H9 (cell line): Measurements from ENCODE around the gene SFXN5. TPM values are rescaled to one million over a fixed set of nuclear protein-coding genes. Genes with fewer than 3 reads are reported as not detected.

Source experiments
- DNase-seq: peaks from one replicate; pipeline ENCODE4 v3.0.0-alpha.2; 2017
- H2AFZ ChIP-seq: one replicate; pipeline ENCODE4 v1.6.1; 2013; ENCODE audit warnings: mild to moderate bottlenecking, low read length, control low read depth, moderate library complexity
- H2AK5ac ChIP-seq: 2 replicates; pipeline ENCODE4 v1.6.1; 2013; ENCODE audit warnings: low read length, control low read depth, mixed read lengths; ENCODE audit not compliant: insufficient read length
- H2BK120ac ChIP-seq: one replicate; pipeline ENCODE4 v1.6.1; 2013; ENCODE audit warnings: low read depth, mild to moderate bottlenecking, low read length, control low read depth, inconsistent platforms; ENCODE audit not compliant: poor library complexity, severe bottlenecking
- H2BK12ac ChIP-seq: 2 replicates; pipeline ENCODE4 v1.6.1; 2013; ENCODE audit warnings: low read length, control low read depth, mixed read lengths, low read depth; ENCODE audit not compliant: insufficient read length
- H2BK15ac ChIP-seq: 2 replicates; pipeline ENCODE4 v1.6.1; 2013; ENCODE audit warnings: low read depth, low read length, control low read depth
- H2BK20ac ChIP-seq: one replicate; pipeline ENCODE4 v1.6.1; 2013; ENCODE audit warnings: low read depth, mild to moderate bottlenecking, low read length, control low read depth, inconsistent platforms; ENCODE audit not compliant: poor library complexity, severe bottlenecking
- H2BK5ac ChIP-seq: 2 replicates; pipeline ENCODE4 v1.6.1; 2013; ENCODE audit warnings: low read length, control low read depth, mixed read lengths; ENCODE audit not compliant: insufficient read length
- H3K14ac ChIP-seq: 2 replicates; pipeline ENCODE4 v1.6.1; 2013; ENCODE audit warnings: low read length, control low read depth; ENCODE audit not compliant: insufficient read depth
- H3K18ac ChIP-seq: 2 replicates; pipeline ENCODE4 v1.6.1; 2013; ENCODE audit warnings: low read depth, mild to moderate bottlenecking, mixed read lengths, low read length, control low read depth; ENCODE audit not compliant: insufficient read length
- H3K23ac ChIP-seq: 2 replicates; pipeline ENCODE4 v1.6.1; 2013; ENCODE audit warnings: low read length, control low read depth, mixed read lengths, low read depth; ENCODE audit not compliant: insufficient read length
- H3K23me2 ChIP-seq: 2 replicates; pipeline ENCODE4 v1.6.1; 2013; ENCODE audit warnings: low read depth, mild to moderate bottlenecking, mixed read lengths, low read length, control low read depth; ENCODE audit not compliant: insufficient read length, poor library complexity, severe bottlenecking
- H3K27ac ChIP-seq: 2 replicates; pipeline ENCODE4 v1.5.1; 2013; ENCODE audit warnings: low read length, control low read depth, mixed read lengths, low read depth; ENCODE audit not compliant: insufficient read length
- H3K27me3 ChIP-seq: 2 replicates; pipeline ENCODE4 v1.6.1; 2013; ENCODE audit warnings: low read length, control low read depth, inconsistent platforms; ENCODE audit not compliant: insufficient read depth
- H3K4ac ChIP-seq: 2 replicates; pipeline ENCODE4 v1.6.1; 2013; ENCODE audit warnings: low read depth, mild to moderate bottlenecking, control low read depth, inconsistent platforms, low read length, moderate library complexity
- H3K4me1 ChIP-seq: 2 replicates; pipeline ENCODE4 v1.6.1; 2013; ENCODE audit warnings: low read length, control low read depth, inconsistent platforms; ENCODE audit not compliant: insufficient read depth
- H3K4me2 ChIP-seq: 2 replicates; pipeline ENCODE4 v1.6.1; 2013; ENCODE audit warnings: low read length, control low read depth, mixed read lengths; ENCODE audit not compliant: insufficient read length, insufficient read depth
- H3K56ac ChIP-seq: 2 replicates; pipeline ENCODE4 v1.6.1; 2013; ENCODE audit warnings: low read depth, mild to moderate bottlenecking, mixed read lengths, low read length, control low read depth; ENCODE audit not compliant: insufficient read length
- H3K79me1 ChIP-seq: 2 replicates; pipeline ENCODE4 v1.6.1; 2013; ENCODE audit warnings: low read depth, mild to moderate bottlenecking, moderate library complexity, low read length, control low read depth, inconsistent platforms; ENCODE audit not compliant: insufficient read depth, poor library complexity, severe bottlenecking
- H3K79me2 ChIP-seq: 2 replicates; pipeline ENCODE4 v1.6.1; 2013; ENCODE audit warnings: low read length, control low read depth, inconsistent platforms; ENCODE audit not compliant: insufficient read depth
- H3K9ac ChIP-seq: 2 replicates; pipeline ENCODE4 v1.6.1; 2013; ENCODE audit warnings: low read length, control low read depth, mixed read lengths; ENCODE audit not compliant: insufficient read length; ENCODE audit errors: extremely low read depth
- H3K9me3 ChIP-seq: one replicate; pipeline ENCODE4 v1.6.1; 2013; ENCODE audit warnings: low read depth, low read length, inconsistent platforms; ENCODE audit not compliant: control insufficient read depth
- H3T11ph ChIP-seq: one replicate; pipeline ENCODE4 v1.6.1; 2013; ENCODE audit warnings: mild to moderate bottlenecking, low read length, control low read depth, inconsistent platforms
- H4K20me1 ChIP-seq: one replicate; pipeline ENCODE4 v1.6.1; 2013; ENCODE audit not compliant: control insufficient read depth, insufficient read length, insufficient read depth
- H4K5ac ChIP-seq: 2 replicates; pipeline ENCODE4 v1.6.1; 2013; ENCODE audit warnings: low read depth, mild to moderate bottlenecking, mixed read lengths, low read length, control low read depth; ENCODE audit not compliant: insufficient read length
- H4K8ac ChIP-seq: replicated peaks from 2 replicates; pipeline ENCODE4 v1.6.1; 2013; ENCODE audit warnings: low read length, control low read depth, mixed read lengths, low read depth; ENCODE audit not compliant: insufficient read length
- H4K91ac ChIP-seq: 2 replicates; pipeline ENCODE4 v1.6.1; 2013; ENCODE audit warnings: low read depth, mild to moderate bottlenecking, moderate library complexity, mixed read lengths, low read length, control low read depth; ENCODE audit not compliant: insufficient read length
- H3K27ac Mint-ChIP-seq, 3 experiments: 2 replicates in 2 of 3; 3 replicates in 1 of 3; pipeline ENCODE4 v1.8.0; 2020 to 2021; ENCODE audit warnings: mixed read lengths in 3 of 3, mild to moderate bottlenecking in 1 of 3, moderate library complexity in 1 of 3
- H3K27me3 Mint-ChIP-seq: 2 replicates; pipeline ENCODE4 v1.8.0; 2021; ENCODE audit warnings: low read depth, mild to moderate bottlenecking, moderate library complexity, mixed read lengths
- H3K36me3 Mint-ChIP-seq, 3 experiments: 2 replicates in 2 of 3; 3 replicates in 1 of 3; pipeline ENCODE4 v1.8.0; 2020 to 2021; ENCODE audit warnings: low read depth in 3 of 3, mixed read lengths in 3 of 3; ENCODE audit not compliant: insufficient read depth in 1 of 3
- H3K4me1 Mint-ChIP-seq, 2 experiments: 2 replicates each; pipeline ENCODE4 v1.8.0; 2020; ENCODE audit warnings: mixed read lengths in 2 of 2
- H3K4me3 Mint-ChIP-seq, 2 experiments: 2 replicates in 1 of 2; 3 replicates in 1 of 2; pipeline ENCODE4 v1.8.0; 2020 to 2021; ENCODE audit warnings: mild to moderate bottlenecking in 2 of 2, mixed read lengths in 2 of 2, moderate library complexity in 1 of 2
- H3K9me3 Mint-ChIP-seq, 2 experiments: 2 replicates in 1 of 2; 3 replicates in 1 of 2; pipeline ENCODE4 v1.8.0; 2020; ENCODE audit warnings: mild to moderate bottlenecking in 2 of 2, mixed read lengths in 2 of 2, moderate library complexity in 1 of 2
- CTCF ChIP-seq: fragments of 200-600 bp; sonication (generic); conservative IDR thresholded peaks from 3 replicates; pipeline ENCODE4 v1.8.0; 2021; ENCODE audit warnings: antibody characterized with exemption, mild to moderate bottlenecking
- WGBS: extraction: QIAGEN DNeasy Blood & Tissue Kit; methylation state at CpG from one replicate; pipeline ENCODE4 v1.1.7; 2013; ENCODE audit warnings: missing lambda C conversion rate, low lambda C conversion rate, mixed read lengths; ENCODE audit not compliant: insufficient read length; ENCODE audit errors: extremely low coverage; 5-methylcytosine and 5-hydroxymethylcytosine counted together
- total RNA-seq: library from RNA; stranded (reverse); gene quantifications from 2 replicates; pipeline ENCODE4 v1.2.1, GENCODE V29; 2021

The SFXN5 gene
- total RNA-seq, 1 experiment from 2014 or later: 30.9 TPM

GRCh38 chr2:73112026-73112912 is 40.8 kb upstream of the SFXN5 start:
- Histone ChIP-seq H4K8ac (no peak overlapping the region), H2AFZ (no peak overlapping the region), H3K23ac (no peak overlapping the region), H3K79me1 (no peaks in the 10 kb centered on the region), H3K23me2 (peaks cover 7% of the 10 kb centered on the region), H2BK120ac (no peak overlapping the region), H2BK5ac (no peak overlapping the region), H3K79me2 (no peaks in the 10 kb centered on the region; the same call in 1 of the 2 replicates), H3K4me1 (no peaks in the 10 kb centered on the region; the same call in 1 of the 2 replicates), H3K27ac (no peak overlapping the region), H2AK5ac (no peak overlapping the region), H2BK20ac (no peak overlapping the region), H3K9ac (no peak overlapping the region), H3K56ac (no peak overlapping the region), H2BK15ac (no peak overlapping the region), H3K18ac (no peak overlapping the region), H4K20me1 (no peaks in the 10 kb centered on the region), H4K91ac (no peak overlapping the region), H3T11ph (no peak overlapping the region), H2BK12ac (no peak overlapping the region), H3K27me3 (no peaks in the 10 kb centered on the region), H3K14ac (peak overlapping the region; percentile 41; the same call in 1 of the 2 replicates), H4K5ac (no peak overlapping the region), H3K9me3 (no peaks in the 10 kb centered on the region), H3K4ac (no peak overlapping the region), H3K4me2 (peak overlapping the region; percentile 62)
- WGBS: no CpG with 5 or more reads among the region's 88 CpGs
- Mint-ChIP-seq H3K27ac (no peak overlapping the region; a peak in 1 of 7 replicates), H3K27me3 (peaks cover 29% of the 10 kb centered on the region), H3K9me3 (peaks cover 3 to 5% of the 10 kb centered on the region in 2 experiments; a peak in 1 of 5 replicates), H3K36me3 (peaks cover 0 to 10% (median 7%) of the 10 kb centered on the region in 3 experiments; a peak in 3 of 7 replicates), H3K4me1 (peaks cover 15 to 23% of the 10 kb centered on the region in 2 experiments), H3K4me3 (peak overlapping the region; percentile 77 to 95)
- TF ChIP-seq CTCF: no peak
- peak; percentile 57 for DNase-seq
